Testis (tissue), 3 donors: Measurements from ENCODE around the gene ANK2. TPM values are rescaled to one million over a fixed set of nuclear protein-coding genes. Genes with fewer than 3 reads are reported as not detected.

ENCODE experiments used
- DNase-seq: peaks from one replicate; pipeline ENCODE4 v3.0.0-alpha.2; 2019
- H3K27ac ChIP-seq, 2 donors: fragments of 200-600 bp; sonication (generic); one replicate each; pipeline ENCODE4 v1.5.1; 2019
- H3K27me3 ChIP-seq: fragments of 200-600 bp; sonication (generic); one replicate; pipeline ENCODE4 v1.5.1; 2019
- H3K36me3 ChIP-seq: fragments of 200-600 bp; sonication (generic); one replicate; pipeline ENCODE4 v1.5.1; 2017; ENCODE audit warnings: low read depth; ENCODE audit errors: missing control alignments
- H3K4me1 ChIP-seq: fragments of 200-600 bp; sonication (generic); one replicate; pipeline ENCODE4 v1.5.1; 2019
- H3K4me3 ChIP-seq, 2 donors: fragments of 200-600 bp; sonication (generic); one replicate each; pipeline ENCODE4 v1.5.1; 2017 to 2019
- H3K9me3 ChIP-seq: fragments of 200-600 bp; sonication (generic); one replicate; pipeline ENCODE4 v1.5.1; 2017
- CTCF ChIP-seq, 3 experiments: fragments of 450-650 bp in 2 of 3; fragments of 200-600 bp in 1 of 3; sonication (generic) in 1 of 3; IDR thresholded peaks; one replicate each; pipeline ENCODE4 v1.5.1; 2016 to 2019; ENCODE audit warnings: antibody characterized with exemption in 3 of 3, mild to moderate bottlenecking in 2 of 3, moderate library complexity in 1 of 3
- POLR2A ChIP-seq: fragments of 450-650 bp; IDR thresholded peaks from one replicate; pipeline ENCODE4 v1.6.1; 2017; ENCODE audit warnings: antibody characterized with exemption, mild to moderate bottlenecking, moderate library complexity
- WGBS, 2 donors: methylation state at CpG; one replicate each; pipeline ENCODE4 v1.1.5; 2018; 5-methylcytosine and 5-hydroxymethylcytosine counted together
- intact Hi-C: fragments of 100-400 bp; cut with DNase I; formaldehyde crosslinking; loops from one replicate; pipeline ENCODE4 v1.15.1; 2023; ENCODE audit warnings: low total_unique reads
- polyA plus RNA-seq: library from polyadenylated mRNA; stranded (reverse); fragments of 350-450 nt; fragmentation: Illumina TruSeq; extraction: RNeasy Lipid Tissue Mini Kit (QIAGEN cat#74804); gene quantifications from one replicate; pipeline ENCODE4 v1.2.3, GENCODE V29; 2014; ENCODE audit warnings: low read depth, low replicate concordance; ENCODE audit not compliant: insufficient read depth
- total RNA-seq, 2 donors: library from RNA; depleted of rRNA; stranded (reverse); fragments of >200 nt; gene quantifications; one replicate each; pipeline ENCODE4 v1.2.3, GENCODE V29; 2016

ANK2 gene
- total and polyA plus RNA-seq, 3 donors from 2014 or later, result 28.0 to 40.0 (median 28.6) TPM

- Histone ChIP-seq H3K4me3 (no peak overlapping the region), H3K36me3 (no peaks in the 10 kb centered on the region), H3K9me3 (no peaks in the 10 kb centered on the region), H3K4me1 (no peaks in the 10 kb centered on the region), H3K27ac (no peak overlapping the region), H3K27me3 (no peaks in the 10 kb centered on the region)
- TF ChIP-seq POLR2A, result no peak
- no peak for TF ChIP-seq CTCF (IDR thresholded peaks at IDR 0.05)
- intact Hi-C loops, result no loop called here
- no peak for DNase-seq
Observed at GRCh38 chr4:113390850-113391249, 341.4 kb downstream of the ANK2 start.

GRCh38 chr4:113394108-113394729, 344.8 kb downstream of the ANK2 start:
- H3K4me1 ChIP-seq, result no peaks in the 10 kb centered on the region
- H3K27me3 ChIP-seq, result no peaks in the 10 kb centered on the region
- intact Hi-C loops, result no loop called here
- no peaks in the 10 kb centered on the region for H3K9me3 ChIP-seq
- no peaks in the 10 kb centered on the region for H3K36me3 ChIP-seq
- H3K4me3 ChIP-seq, result no peak overlapping the region
- no peak overlapping the region for H3K27ac ChIP-seq
- TF ChIP-seq CTCF (IDR thresholded peaks at IDR 0.05) (no peak), POLR2A (no peak)
- DNase-seq, result no peak
- 74 to 76% methylated on average over 3 of the region's 3 CpGs for WGBS, 2 donors

- no peaks in the 10 kb centered on the region for H3K9me3 ChIP-seq
- WGBS, 2 donors, result 30 to 45% methylated on average over 11 of the region's 11 CpGs
- TF ChIP-seq POLR2A, result no peak
- TF ChIP-seq CTCF (IDR thresholded peaks at IDR 0.05), result peak; percentile 95 to 97 (median 95)
- no peak overlapping the region for H3K4me3 ChIP-seq
- H3K27me3 ChIP-seq, result no peaks in the 10 kb centered on the region
- peak overlapping the region in 1 of 2 donors; percentile 11 for H3K27ac ChIP-seq
- intact Hi-C loops, result no loop called here
- no peaks in the 10 kb centered on the region for H3K36me3 ChIP-seq
- no peaks in the 10 kb centered on the region for H3K4me1 ChIP-seq
- DNase-seq, result peak; percentile 79
Observed at GRCh38 chr4:113394730-113395530, 345.5 kb downstream of the ANK2 start.

GRCh38 chr4:113397114-113397701, 347.8 kb downstream of the ANK2 start:
- H3K27ac ChIP-seq, result no peak overlapping the region
- H3K4me1 ChIP-seq, result no peaks in the 10 kb centered on the region
- intact Hi-C loops, result no loop called here
- no peaks in the 10 kb centered on the region for H3K36me3 ChIP-seq
- whole genome bisulfite sequencing, 2 donors, result 26 to 33% methylated on average over 5 of the region's 5 CpGs
- peak; percentile 31 for DNase-seq
- TF ChIP-seq POLR2A (no peak), CTCF (IDR thresholded peaks at IDR 0.05) (no peak)
- H3K9me3 ChIP-seq, result no peaks in the 10 kb centered on the region
- H3K4me3 ChIP-seq, result no peak overlapping the region
- H3K27me3 ChIP-seq, result no peaks in the 10 kb centered on the region
